Kasumi-1 (cell line): ENCODE data around the gene GUCY1A2.
"Not testable (repeated sequence)": the region's sequence is repeated elsewhere in the genome, so short reads cannot be mapped to it uniquely, and the experiment has no call there.

Experiments
- DNase-seq, 2 experiments: peaks; one replicate each; lab custom pipeline; 2025; lab: John Stamatoyannopoulos, UW

The GUCY1A2 gene

GRCh38 chr11:106943089-106943488, 75.2 kb downstream of the GUCY1A2 start:
- DNase-seq: no peak

DNA sequence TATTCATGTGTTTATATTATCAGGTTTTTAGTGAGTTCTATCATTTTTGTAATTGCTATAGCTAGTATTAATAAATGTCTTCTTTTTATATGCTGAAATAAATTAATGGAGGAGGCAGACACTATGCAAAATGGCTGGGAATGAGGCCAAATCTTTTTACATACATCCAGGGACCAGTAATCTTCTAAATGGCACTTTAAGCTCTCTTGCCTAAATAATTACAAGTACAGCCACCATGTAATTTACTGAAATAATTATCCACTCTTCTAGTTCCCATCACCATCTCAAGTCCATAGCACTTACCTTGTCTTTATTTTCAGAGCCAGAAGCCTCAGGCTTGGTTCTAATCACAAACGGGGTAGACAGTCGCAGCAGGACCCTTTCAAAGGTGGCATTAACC, 79.1 kb downstream of the GUCY1A2 start:
- no peak for DNase-seq

GRCh38 chr11:106937111-106937510, 81.2 kb downstream of the GUCY1A2 start:
- no peak for DNase-seq

GRCh38 chr11:106925245-106925644, 93.0 kb downstream of the GUCY1A2 start:
- DNase-seq: no peak

GRCh38 chr11:106920899-106921509, 97.3 kb downstream of the GUCY1A2 start:
- no peak for DNase-seq

DNA sequence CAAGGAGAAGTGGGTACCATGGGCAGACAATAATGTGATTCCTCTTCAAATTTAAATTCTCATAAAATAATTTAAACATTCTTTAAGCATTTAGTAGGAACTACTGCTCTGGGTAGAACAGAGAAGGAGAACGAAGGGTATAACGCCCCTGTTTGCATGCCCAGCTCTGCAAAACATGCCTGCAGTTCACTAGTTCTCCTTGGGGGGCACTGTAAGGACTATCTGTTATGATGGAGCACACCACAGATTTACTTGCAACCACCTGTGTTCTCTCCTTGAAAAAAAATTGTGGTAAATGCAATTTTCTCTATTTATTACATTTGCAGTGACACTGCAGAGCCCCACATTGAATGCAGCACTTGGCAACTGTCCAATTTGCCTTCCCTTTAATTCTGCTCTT, 100.3 kb downstream of the GUCY1A2 start:
- peak; percentile 12 to 27 for DNase-seq

DNA sequence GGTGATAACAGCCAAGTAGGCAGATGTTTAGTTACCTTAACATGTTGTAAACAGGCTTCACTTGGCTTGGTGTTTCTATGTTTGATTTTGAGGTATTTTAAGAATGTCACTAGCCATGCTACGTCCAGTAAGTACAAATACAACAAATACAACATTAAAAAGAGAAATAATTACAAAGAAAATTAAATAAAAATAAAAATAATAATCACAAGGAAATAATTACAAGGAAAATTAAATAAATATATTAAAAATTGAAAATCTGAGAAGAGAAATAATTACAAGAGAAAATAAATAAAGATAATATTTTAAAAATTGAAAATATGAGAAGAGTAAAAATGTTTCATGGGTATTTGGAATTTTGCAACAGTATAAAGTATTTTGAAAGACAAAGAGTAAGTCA, 103.9 kb downstream of the GUCY1A2 start:
- DNase-seq: no peak

DNA sequence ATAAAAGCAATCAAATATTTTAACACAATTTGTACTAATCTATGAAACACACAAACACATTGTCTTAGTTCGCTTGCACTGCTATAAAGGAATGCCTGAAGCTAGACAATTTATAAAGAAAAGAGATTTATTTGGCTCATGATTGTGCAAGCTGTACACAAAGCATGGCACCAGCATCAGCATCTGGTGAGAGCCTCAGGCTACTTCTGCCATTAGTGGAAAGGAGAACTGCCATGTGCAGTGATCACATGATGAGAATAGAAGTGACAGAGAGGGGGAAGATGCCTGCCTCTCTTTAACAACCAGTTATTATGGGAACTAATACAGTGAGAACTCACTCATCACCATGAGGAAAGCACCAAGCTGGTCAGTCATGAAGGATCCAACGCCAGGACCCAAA, 105.1 kb downstream of the GUCY1A2 start:
- DNase-seq: no peak

DNA sequence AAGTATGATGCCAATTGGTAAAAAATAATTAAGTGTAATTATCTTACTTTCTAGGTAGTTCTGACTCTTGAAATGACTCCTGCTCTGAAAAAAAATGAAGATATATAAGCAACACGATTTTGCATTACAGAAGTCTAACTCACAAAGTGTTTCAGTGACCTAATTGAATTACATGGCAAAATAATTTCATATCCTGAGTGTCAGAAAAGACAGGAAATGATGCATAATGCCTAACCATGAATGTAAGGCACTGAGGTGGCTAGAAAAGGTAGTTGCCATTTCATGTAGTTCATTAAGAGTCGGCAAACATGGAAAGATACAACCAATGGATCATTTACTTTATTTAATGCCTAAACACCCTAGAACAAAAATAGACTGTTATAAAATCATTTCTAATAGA, 113.5 kb downstream of the GUCY1A2 start:
- DNase-seq: no peak

GRCh38 chr11:106889718-106890117, 128.6 kb downstream of the GUCY1A2 start:
- no peak for DNase-seq

- no peak for DNase-seq
Measured at GRCh38 chr11:106888386-106888785, 129.9 kb downstream of the GUCY1A2 start.

DNA sequence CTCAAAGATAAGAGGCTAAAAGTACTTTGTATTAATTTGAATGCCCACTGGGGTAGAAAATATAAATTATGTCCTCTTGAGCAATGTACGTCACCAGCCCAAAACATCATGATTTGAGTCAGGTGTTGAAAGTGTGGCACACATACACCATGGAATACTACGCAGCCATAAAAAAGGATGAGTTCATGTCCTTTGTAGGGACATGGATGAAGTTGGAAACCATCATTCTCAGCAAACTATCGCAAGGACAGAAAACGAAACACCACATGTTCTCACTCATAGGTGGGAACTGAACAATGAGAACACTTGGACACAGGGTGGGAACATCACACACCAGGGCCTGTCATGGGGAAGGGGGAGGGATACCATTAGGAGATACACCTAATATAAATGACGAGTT, 134.6 kb downstream of the GUCY1A2 start:
- not testable (repeated sequence) for DNase-seq

DNA sequence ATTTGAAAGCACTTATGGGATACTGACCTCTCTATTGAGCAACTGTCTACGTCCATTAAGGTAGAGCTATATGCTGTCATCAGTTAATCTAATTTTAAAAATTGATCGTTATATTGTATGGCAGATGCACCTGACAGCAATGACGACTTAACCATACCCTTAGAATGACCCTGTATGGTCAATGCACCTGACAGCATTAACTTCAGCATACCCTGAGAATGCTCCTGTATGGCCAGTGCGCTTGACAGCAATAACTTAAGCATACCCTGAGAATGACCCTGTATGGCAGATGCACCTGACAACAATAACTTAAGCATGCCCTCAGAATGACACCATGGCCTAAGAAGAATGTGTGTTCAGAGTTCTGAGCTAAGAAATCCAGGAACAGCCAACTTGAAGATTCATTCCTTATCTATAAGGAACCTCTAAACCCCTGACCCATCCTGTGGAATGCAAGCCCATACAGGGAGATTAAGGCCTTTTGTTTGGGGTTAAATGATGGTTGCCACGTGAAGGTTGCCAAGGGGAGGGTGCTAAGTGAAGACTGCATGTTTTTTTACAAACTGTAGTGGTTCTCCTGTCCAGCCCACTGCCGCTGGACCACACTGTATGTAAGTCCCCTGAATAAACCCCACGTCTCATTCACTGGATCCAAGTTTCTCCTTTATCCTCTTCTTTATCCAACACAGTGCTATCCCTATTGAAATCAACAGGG, 138.3 kb downstream of the GUCY1A2 start:
- DNase-seq: no peak

DNA sequence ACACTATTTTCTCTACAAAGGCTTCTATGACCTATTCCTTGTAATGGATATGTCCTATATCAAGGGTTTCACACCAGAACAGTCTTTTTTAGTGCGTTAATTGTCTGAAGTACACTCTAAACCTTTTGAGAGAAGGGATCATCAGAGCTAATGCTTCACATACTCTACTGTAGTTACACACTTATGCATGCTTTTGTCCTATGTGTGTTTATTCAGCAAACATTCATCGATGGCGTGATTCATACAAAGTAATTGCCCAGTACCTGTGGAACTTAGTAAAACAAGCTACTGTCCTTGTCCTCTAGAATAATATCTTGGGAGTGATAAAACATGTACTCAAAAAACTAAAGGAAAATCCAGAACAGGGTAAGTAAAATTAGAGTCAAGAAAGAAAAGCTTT, 139.2 kb downstream of the GUCY1A2 start:
- DNase-seq: no peak

DNA sequence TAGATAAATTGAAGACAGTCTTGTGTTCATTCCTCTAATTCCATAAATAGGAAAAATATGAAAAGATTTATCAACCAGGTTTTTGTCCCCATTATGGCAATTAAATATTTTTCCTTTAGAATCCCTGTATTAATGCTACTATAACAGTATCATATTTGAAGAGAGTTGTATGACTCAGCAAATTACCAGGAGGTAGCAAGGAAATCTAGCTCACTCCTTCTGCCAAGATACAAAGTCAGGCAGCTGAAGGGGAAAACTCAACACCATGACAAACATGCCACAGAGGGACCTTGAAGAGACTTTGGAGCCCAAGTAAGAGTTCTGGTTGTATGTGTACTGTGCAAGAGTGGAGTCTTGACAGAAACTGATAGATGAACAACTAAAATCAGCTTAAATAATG, 143.3 kb downstream of the GUCY1A2 start:
- no peak for DNase-seq

GRCh38 chr11:106872246-106872645, 146.0 kb downstream of the GUCY1A2 start:
- no peak for DNase-seq

GRCh38 chr11:106858200-106858599, 160.1 kb downstream of the GUCY1A2 start:
- DNase-seq: no peak

GRCh38 chr11:106856566-106856965, 161.7 kb downstream of the GUCY1A2 start:
- no peak for DNase-seq

GRCh38 chr11:106854429-106854828, 163.8 kb downstream of the GUCY1A2 start:
- DNase-seq: no peak

GRCh38 chr11:106853850-106854401, 164.3 kb downstream of the GUCY1A2 start:
- no peak for DNase-seq

DNA sequence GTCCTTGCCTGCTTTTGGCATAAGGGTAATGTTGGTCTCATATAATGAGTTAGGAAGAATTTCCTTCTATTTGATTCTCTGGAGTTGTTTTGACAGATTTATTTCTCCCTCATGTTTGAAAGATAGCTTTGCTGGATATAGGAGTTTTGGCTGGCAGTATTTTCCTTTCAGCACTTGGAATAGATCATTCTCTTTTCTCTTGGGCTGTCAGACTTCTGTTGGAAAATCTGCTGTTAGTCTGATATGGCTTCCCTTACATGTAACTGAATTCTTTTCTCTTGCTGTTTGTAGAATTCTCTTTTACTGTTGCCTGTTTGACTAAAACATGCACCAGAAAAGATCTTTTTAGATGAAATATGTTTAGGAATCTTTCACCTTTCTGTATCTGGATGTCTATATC, 165.5 kb downstream of the GUCY1A2 start:
- DNase-seq: no peak

GRCh38 chr11:106848526-106848925, 169.8 kb downstream of the GUCY1A2 start:
- DNase-seq: no peak

DNA sequence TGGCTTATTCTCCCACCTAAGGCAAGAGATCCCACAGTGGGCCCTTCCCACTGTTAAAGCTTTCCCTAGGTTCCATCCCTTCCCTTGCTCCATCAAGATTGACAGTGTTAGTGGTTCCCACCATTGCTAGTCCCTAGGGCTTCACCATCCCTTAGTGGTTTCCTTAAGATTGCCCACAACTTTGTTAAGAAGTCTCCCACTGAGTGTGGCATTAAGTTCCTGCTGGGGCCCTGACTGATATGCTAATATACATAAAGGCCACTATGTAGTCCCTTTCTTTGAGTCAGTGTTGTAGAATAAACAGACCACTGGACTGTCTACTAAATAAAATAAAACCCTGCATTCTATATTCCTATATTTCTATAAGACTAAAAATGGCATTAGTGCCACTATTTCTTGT, 176.1 kb downstream of the GUCY1A2 start:
- DNase-seq: no peak

- DNase-seq: no peak
Measured at GRCh38 chr11:106840947-106841346, 177.3 kb downstream of the GUCY1A2 start.
